Measurements from ENCODE around the gene TAS1R2.
"Not testable (repeated sequence)": the region's sequence is repeated elsewhere in the genome, so short reads cannot be mapped to it uniquely, and the experiment has no call there.

The TAS1R2 gene

DNA sequence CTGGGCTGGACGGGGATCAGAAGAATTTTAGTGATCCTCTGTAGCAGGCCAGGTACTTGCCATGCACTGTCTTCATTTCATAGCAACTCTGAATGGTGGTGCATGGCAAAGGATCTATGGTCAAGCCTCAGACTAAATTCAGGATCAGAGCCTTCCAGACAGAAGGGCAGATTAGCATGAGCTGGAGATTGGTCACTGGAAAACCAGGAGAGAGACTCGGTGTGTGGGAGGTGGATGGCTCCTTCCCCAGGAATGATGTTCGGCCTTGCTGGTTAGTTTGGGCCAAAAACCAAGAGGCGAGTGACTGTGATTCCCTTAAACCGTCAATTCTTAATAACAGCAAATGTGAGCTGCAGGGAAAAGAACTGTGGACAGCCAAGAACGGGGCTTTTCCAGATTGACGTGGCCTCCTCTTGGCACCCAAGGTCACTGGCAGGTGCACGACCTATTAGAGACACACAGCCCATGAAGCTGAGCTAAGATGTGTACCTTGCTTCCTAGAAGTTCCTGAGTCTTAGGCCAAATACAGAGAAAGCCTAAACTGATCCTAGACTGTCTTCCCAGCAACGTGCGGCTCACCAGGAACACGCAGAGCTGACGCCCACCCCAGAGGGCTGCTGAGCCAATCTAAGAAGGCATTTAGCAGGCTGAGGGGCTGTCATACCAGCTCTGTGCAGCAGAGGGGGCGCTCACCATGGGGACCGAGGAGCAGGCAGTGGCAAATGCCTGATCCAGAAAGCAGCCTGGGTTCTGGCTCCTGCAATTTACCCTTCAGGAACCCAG is 24.4 kb upstream of the TAS1R2 start:
- peak; percentile 65 for DNase-seq (ENCODE audit: low spot score)

DNA sequence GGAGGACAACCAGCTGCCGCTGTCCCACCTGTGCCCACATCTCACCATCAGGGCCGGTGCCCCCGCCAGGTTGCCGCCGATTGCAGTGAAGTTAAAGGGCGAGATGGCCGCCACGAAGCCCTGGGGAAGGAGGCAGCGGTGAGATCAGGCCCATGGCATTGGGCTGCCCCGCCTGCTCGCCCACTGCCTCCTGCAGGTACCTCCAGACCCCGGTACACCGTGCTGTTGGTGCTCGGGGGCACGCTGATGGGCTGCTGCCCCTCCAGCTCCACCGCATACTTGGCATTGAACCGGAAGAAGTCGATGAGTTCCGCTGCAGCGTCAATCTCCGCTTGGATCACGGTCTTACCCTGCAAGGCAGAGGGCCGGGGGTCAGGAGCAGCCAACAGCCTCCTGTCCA is 23.6 kb upstream of the TAS1R2 start:
- no peak for DNase-seq (ENCODE audit: low spot score)

DNA sequence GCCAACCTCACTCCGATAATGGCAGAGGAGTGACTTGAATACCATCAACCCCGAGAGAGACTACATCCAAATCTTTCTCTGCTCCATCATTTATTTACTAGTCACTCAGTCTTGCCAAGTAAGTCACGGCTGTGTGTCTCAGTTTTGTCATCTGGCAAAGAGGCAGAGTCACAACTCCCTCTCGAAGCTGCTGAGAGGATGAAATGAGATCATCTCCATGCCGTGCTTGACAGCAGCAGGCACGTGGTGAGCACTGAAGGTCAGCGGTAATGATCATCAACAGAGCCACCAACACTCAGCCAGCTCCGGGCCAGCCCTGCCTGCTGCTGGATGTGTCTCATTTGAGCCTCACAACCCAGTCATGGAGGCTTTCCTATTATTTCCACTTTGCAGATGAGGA is 23.0 kb upstream of the TAS1R2 start:
- no peak for DNase-seq (ENCODE audit: low spot score)

DNA sequence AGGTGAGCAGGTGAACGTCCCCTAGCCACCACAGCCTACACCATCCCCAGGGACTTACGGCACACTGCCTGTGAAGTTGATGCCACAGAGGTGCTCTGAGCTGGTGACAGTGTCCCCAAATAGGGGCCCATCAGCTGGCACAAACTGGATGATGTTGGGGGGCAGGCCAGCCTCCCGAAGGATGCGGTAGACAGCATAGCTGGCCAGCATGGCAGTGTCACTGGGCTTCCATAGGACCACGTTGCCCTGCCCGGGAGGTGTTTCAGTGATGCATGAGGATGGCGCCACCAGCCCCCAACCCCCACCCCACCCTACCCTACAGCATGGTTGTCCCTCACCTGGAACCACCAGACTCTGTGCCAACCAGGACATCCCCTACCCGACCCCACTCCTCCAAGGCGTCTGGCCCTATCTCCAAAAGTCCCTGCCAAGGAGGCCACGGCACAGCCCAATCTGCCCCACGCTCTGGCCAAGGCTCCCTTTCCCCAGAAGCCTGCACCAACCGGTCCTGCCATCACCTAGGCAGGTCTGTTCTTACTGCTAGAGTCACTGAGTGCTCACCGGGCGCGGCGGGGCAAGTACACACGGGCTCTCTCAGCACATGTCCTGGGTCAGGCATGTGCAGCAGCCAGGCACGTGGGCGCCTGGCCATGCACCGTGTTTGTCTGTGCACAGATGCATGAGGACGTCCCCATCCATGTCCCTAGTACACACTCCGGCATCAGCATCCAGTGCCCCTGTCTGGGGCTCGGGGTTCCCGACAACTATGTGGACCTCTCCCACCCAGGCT is 22.4 kb upstream of the TAS1R2 start:
- no peak for DNase-seq (ENCODE audit: low spot score)

DNA sequence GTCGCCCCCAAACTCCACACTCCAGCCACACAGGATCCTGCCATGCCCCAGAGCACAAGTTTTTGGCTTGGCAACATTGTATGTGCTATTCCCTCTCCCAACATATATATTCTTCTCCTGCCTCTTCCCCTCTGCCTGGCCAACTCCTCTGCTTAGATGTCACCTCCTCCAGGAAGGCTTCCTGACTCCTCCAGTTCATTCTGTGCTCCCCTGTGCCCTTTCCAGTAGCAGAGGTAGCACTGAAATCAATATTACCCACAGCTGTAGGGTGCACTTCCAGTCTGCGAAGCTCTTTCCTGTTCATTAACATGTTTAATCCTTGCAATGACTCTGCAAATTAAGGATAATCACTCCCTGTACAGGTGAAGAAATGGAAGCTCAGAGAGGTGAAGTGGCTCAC is 21.7 kb upstream of the TAS1R2 start:
- DNase-seq (ENCODE audit: low spot score): no peak

DNA sequence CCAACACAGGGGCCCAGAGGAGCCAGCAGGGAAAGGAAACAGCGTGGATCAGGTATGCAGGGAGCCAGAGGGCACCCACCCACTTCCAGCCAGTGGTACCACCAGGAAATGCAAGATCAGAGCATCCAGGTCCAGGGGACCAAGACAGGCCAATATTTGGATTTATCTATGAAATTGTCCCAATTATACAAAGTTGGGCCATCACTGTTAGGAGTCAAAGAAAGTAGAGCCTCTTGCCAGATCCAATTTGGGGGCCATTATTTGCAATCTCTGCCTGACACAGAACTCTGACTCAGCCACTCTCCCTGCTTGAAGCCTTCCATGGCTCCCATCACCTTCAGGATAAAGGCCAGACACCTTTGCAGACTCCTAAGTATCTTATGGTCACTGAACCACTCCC is 21.1 kb upstream of the TAS1R2 start:
- no peak for DNase-seq (ENCODE audit: low spot score)

DNA sequence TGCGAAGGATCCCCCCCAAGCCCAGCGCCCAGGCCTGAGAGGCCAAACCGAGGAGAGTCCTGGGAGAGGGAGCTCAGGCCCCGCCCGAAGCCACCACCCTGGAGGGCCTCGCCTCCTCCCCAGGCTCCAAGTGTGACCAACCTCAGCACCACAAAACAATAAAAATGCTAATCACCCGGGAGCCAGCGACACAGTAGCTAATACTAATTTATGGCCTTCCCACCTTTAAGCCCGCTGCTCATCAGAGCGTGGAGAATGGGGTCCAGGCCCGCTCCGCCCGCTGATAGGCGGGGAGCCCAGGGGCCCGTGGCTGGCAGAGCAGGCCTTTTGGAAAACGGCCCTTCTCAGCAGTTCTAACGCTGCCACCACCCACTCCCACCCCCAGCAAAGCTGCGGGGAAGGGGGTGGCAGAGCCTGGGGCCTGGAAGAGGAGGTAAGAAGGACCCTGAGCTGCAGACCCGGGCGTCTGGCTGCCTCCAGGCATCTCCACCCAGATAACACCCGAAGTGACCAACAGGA is 20.4 kb upstream of the TAS1R2 start:
- DNase-seq (ENCODE audit: low spot score): no peak

DNA sequence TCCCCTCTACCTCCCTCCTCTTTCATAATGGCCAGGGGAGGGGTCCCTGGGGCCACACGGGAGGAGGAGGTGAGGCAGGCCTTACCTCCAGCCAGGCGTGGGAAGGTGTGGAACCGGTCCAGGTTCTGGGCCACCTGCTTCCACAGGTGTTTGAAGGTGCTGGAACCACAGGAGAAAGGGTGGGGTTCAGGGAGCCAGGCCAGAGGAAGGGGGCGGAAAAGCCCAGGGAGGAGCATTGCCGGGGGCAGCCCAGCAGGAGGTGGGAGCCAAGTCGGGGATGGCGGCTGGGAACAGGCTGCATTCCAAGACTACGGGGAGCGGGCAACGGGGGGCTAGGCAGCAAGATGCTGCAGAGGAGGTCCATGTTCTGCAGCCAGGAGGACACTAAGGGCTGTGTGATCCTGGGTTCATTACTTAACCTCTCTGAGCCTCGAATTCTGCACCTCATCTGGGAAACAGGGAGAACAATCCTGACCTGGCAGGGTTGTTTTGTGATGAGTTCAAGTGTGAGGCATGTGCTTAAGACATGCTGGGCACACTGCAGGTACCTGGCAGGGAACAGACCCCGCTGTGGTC is 19.8 kb upstream of the TAS1R2 start:
- DNase-seq (ENCODE audit: low spot score): no peak

DNA sequence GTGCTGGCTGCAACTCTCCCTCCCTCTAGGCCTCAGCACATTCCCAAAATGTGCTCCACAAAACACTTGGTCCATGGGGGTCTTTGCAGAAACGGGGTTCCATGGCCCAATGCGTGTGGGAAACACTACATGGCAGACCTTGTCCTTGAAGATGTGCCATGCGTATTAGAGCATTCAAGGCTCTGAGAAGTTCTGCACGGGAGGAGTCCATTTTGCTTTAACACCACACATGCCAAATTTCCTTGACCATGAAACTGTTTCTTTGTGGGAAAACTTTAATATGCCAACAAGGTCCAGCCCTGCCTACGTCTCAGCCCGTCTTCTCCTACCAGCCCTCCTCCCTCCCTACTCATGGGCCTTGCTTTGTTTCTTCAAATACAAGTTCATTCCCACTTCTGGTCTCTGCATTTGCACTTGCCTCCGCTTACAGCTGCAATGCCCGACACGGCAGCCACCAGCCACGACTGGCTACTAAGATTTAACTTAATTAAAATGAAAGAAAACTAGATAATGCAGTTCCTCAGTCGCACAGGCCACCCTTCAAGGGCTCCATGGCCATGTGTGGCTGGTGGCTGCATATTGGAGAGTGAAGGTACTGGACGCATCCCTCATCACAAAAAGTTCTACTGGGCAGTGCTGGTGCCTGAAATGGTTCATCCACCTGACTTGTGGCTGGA is 19.2 kb upstream of the TAS1R2 start:
- no peak for DNase-seq (ENCODE audit: low spot score)

DNA sequence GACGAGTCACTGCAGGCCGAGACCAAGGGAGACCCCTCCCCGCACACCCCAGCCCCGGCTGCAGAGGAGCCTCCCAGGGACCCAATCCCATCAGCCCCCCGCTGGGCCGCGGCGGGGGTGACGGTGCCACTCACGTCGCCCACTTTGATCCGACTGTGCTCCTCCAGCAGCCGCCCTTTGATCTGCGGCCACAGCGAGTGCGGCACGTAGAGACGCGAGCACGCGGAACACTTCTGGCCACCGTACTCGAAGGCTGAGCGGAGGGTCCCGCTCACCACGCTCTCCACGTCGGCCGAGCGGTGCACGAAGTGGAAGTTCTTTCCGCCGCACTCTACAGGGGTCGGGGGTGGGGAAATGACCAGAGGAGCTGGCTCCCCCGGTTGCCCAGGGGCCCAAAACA is 17.8 kb upstream of the TAS1R2 start:
- DNase-seq (ENCODE audit: low spot score): no peak

DNA sequence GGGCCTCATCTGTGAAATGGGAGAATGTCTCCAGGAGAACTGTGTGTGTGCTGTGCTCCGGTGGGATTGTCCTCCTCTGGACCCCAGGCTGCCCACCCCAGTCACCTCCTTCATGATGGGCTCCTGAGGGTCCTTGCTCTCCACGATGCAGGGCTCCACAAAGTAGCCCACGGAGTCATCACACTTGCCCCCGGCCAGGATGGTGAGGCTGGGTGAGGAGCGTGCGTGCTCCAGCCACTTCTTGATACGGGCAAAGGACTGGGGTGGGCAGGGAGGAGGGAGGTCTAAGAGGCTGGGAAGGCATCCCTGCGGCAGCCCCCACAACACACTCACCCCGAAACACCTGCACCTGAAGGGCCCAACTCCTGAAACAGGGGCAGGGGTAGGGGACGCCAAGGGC is 16.8 kb upstream of the TAS1R2 start:
- no peak for DNase-seq (ENCODE audit: low spot score)

DNA sequence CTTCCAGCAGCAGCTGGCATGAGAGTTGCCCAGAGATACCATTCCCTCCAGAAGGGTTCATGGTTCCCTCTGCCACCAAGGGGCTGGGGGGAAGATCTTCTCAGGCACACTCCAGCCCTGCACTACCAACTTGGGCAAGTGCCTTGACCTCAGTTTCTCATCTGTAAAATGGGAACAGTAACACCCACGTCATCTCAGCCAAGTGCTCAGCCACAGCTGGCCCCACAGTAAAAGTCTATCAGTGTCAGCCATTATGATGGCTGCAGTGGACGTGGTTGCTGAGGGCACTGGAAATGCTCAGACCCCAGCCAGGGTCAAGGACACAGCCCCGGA is 16.3 kb upstream of the TAS1R2 start:
- no peak for DNase-seq (ENCODE audit: low spot score)

DNA sequence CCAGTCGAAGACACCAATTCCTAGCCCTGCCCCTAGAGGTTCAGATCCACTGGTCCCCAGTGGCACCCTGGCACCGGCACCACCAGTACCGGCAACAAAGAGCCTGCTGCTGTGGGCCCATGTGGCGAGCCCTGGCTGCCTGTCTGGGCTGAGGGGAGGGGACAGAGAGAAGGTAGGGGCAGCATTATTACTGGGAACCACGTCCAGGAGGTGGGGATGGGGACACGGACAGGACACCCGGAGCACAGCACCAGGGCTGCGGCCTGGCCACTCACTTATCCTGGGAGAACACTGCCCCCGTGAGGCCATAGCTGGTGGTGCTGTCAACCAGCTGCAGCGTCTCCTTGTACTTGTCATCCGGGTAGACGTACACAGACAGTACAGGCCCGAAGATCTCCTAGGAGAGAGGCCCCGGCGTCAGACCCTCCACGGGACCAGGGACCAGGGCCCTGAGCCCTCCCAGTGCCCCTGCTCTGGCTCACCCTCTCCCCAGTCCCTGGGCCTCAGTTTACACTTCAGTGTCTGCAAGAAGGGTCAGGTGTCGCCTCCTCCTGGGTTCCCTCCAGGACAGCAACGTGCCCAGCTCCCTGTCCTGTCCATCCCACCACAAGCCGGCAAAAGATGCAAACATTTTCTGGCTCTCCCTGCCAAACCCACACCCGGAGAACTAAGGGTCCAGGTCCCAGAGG is 15.8 kb upstream of the TAS1R2 start:
- DNase-seq (ENCODE audit: low spot score): peak; percentile 59

DNA sequence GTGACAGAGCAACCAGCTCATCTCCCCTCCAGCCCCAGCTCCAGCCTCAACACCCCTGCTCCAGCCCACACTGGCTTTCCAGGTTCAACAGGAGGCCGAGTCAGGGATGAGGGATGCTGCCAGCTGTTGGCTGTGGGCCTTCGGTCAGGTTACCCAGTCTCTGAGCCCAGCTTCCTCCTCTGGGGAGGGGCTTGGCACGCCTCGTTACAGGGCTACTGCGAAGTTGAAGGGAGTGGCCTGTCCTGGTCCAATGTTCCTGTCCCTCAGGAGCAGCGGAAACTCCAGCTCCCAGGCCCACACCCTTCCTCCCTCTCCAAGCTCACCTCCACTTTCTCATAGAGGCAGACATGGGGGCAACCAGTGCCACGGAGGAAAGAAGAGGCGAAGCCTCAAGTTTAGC is 15.1 kb upstream of the TAS1R2 start:
- DNase-seq (ENCODE audit: low spot score): no peak

DNA sequence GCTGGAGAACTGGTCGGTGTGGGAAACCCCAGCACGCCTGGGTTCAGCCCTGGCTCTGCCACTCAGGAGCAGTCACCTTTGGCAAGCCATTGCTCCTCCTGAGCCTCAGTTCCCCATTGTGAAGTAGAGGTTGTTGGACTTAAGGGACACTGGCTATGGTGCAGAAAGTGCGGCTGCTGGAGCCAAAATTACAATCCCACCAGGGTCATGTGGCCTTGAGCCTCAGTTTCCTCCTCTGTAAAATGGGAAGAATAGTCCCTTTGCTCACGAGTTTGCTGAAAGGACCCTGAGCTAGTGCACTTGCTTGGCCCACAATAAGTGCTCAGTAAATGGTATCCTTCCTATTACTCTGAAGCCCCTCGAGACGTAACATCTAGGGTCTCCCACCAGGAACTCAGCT is 14.6 kb upstream of the TAS1R2 start:
- no peak for DNase-seq (ENCODE audit: low spot score)

DNA sequence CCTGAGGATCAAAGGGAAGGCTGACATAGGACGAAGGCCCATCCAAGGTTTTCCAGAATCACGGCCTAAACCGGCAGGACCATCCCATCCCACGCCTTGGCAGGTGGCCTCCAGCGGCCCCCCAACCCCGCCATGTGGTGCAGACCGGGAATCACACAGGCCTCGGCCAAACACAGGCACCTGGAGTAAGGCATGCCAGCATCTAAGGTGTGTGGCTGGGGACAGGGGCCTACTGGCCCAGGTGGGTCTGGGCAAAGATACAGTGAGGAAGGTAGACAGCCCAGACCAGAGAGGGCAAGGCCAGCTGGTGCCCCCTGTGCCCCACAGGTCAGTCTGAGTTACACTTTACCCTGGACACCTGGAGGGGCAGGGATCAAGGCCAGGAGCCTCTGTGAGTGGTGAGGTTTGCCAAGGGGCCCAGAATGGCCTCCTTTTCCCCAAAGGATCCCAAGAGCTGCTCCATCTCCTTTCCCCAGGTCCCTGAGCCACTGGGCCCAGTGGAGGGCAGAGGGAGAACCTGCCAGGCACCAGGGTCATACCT is 12.7 kb upstream of the TAS1R2 start:
- DNase-seq (ENCODE audit: low spot score): no peak

DNA sequence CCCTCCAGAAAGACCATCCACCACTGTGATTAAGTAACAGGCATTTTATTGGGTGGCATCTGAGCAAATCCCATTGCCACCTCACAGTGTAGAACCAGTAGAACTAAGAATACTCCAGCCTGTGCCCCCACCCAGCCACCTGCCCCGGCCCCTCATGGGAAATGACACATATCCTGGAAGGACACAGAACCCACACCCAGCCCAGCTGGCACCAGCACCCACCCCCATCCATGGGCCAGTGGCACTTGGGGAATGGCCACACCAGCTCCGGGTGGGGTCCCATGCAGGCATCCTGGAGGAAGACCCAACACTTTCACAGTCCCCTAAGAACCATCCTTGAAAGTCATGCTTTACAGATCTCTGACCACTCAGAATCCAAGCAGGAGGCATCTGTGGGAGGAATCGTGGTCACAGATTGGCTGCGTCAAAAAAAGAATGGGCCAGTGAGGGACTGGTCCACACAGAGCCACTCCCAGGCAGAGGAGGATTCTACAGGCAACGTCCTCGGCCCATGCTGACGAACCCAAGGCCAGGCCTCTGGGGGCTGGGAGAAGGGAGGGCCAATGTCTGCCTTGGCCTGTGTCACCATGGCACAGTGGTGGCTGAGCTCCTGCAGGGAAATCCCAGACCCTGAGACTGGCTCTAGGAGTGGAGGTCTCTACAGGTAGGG is 12.1 kb upstream of the TAS1R2 start:
- DNase-seq (ENCODE audit: low spot score): no peak

DNA sequence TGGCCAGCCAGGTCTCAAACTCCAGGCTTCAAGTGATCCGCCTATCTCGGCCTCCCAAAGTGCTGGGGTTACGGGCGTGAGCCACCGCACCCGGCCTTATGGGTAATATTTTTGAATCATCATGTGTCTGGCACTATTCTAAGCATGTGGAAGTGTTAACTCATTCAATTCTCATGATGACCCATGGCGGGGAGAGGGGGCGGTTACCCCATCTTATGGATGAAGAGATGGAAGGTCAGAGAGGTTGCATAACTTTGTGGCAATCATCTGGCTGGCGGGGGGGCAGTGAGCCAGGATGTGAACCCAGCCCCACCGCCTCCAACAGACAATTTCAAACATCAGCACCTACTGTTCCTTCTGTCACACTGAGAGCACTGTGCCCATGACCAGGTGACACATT is 11.5 kb upstream of the TAS1R2 start:
- DNase-seq (ENCODE audit: low spot score): no peak

DNA sequence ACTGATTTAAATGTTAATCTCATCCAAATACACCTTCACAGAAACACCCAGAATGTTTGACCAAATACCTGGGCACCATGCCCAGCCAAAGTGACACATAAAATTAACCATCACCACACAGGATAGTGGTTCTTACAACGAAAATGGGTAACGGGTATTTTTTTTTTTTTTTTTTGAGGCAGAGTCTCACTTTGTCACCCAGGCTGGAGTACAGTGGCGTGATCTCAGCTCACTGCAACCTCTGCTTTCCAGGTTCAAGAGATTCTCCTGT is 11.1 kb upstream of the TAS1R2 start:
- not testable (repeated sequence) for DNase-seq (ENCODE audit: low spot score)

DNA sequence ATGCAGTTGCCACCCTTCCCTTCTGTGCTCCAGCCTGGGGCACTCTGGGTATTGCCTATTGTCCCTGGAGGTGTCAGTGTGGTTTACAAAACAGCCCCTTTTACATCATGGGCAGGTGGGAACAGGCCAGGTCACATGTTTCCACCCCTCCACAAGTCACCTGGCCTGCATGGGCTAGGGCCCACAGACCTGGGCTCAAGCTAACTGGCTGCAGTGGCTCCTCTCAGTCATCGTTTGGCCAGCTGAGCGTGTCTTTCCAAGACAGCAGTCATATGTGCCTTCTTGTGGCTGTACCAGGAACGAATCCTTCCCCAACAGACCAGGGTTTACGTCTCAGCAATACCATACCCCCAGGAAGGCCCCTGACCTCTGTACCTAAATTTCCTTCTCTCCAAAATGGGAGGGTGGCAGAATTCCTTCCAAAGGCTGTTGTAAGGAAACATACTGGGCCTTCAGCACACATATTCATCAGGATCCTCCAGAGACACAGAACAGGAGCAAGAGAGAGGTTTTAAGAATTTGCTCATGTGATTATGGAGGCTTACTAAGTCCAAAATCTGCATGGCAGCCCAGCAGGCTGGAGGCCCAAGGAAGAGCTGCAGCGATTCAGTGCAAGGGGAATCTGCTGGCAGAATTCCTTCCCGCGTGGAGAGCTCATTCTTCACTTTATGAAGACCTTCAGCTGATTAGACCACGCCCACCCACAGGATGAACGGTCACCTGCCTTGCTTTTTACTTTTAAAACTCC is 10.6 kb upstream of the TAS1R2 start:
- no peak for DNase-seq (ENCODE audit: low spot score)
